K562 (cell line): ENCODE data around the gene WWC2. TPM values are rescaled to one million over a fixed set of nuclear protein-coding genes. Genes with fewer than 3 reads are reported as not detected.
A peak's percentile ranks its signal among the peaks of the same experiment; 100 is the strongest.

Experiments used
- ELF4 ChIP-seq: fragments of 450-650 bp; formaldehyde crosslinking; IDR thresholded peaks from 2 replicates; pipeline ENCODE4 v1.4.0; 2022; ENCODE audit warnings: missing genetic modification characterization
- HIVEP1 ChIP-seq: fragments of 250-450 bp; sonication (Bioruptor Pico); IDR thresholded peaks from 2 replicates; pipeline ENCODE4 v1.4.0; 2020; ENCODE audit warnings: mild to moderate bottlenecking
- KDM1A ChIP-seq, 2 experiments: fragments of 450-650 bp; IDR thresholded peaks; 2 replicates each; pipeline ENCODE4 v1.6.1; 2016; ENCODE audit warnings: mild to moderate bottlenecking in 2 of 2
- MNT ChIP-seq, 2 experiments: fragments of 450-650 bp; conservative IDR thresholded peaks; 2 replicates each; pipeline ENCODE4 v1.6.1; 2017; ENCODE audit warnings: mild to moderate bottlenecking in 2 of 2, moderate library complexity in 2 of 2
- NFE2L1 ChIP-seq: fragments of 450-650 bp; IDR thresholded peaks from 2 replicates; pipeline ENCODE4 v1.6.1; 2016; ENCODE audit warnings: missing genetic modification characterization, low read depth, mild to moderate bottlenecking, missing compliant biosample characterization, moderate library complexity, borderline replicate concordance
- PCBP2 ChIP-seq: fragments of 200-400 bp; formaldehyde crosslinking; IDR thresholded peaks from 2 replicates; pipeline ENCODE4 v1.6.1; 2018; ENCODE audit warnings: low read length, low read depth, mild to moderate bottlenecking, moderate library complexity; ENCODE audit not compliant: poor library complexity, severe bottlenecking
- PHB2 ChIP-seq: fragments of 450-650 bp; IDR thresholded peaks from 2 replicates; pipeline ENCODE4 v1.6.1; 2017; ENCODE audit warnings: low read depth
- REST ChIP-seq, 2 experiments: fragments of 450-650 bp; formaldehyde crosslinking in 1 of 2; IDR thresholded peaks; 2 replicates each; pipeline versions ENCODE4 v1.4.0 to v1.6.1; 2014 to 2020; ENCODE audit warnings: mild to moderate bottlenecking in 2 of 2, borderline replicate concordance in 1 of 2, low read depth in 1 of 2
- SRSF7 ChIP-seq: fragments of 200-400 bp; formaldehyde crosslinking; optimal IDR thresholded peaks from 2 replicates; pipeline ENCODE3; 2017; ENCODE audit warnings: mild to moderate bottlenecking, low read depth, low read length
- TCF3 ChIP-seq: sonication (generic); formaldehyde crosslinking; IDR thresholded peaks from 2 replicates; pipeline ENCODE4 v1.4.0; 2020; ENCODE audit warnings: mild to moderate bottlenecking, missing genetic modification reagents
- TEAD2 ChIP-seq: fragments of 450-650 bp; IDR thresholded peaks from 2 replicates; pipeline ENCODE4 v1.6.1; 2016; ENCODE audit warnings: missing genetic modification characterization, control low read depth, missing compliant biosample characterization
- U2AF2 ChIP-seq: fragments of 200-400 bp; formaldehyde crosslinking; optimal IDR thresholded peaks from 2 replicates; pipeline ENCODE3; 2017; ENCODE audit warnings: low read depth, mild to moderate bottlenecking, low read length
- ZC3H4 ChIP-seq: sonication (generic); formaldehyde crosslinking; IDR thresholded peaks from 2 replicates; pipeline ENCODE4 v1.9.0; 2021; ENCODE audit warnings: missing genetic modification reagents, borderline replicate concordance
- polyA plus RNA-seq, 8 experiments: library from polyadenylated mRNA; depleted of rRNA in 4 of 8; stranded (reverse) in 5 of 8; unstranded in 3 of 8; fragments of >200 nt; fragmentation: Nextera tagmentation in 2 of 8; fragmentation: Illumina TruSeq in 1 of 8; extraction: Ambion mirVana in 2 of 8; extraction: Trizol in 1 of 8; gene quantifications; 2 replicates each; pipeline versions ENCODE4 v1.2.1 to v1.2.3, GENCODE V29; 2011 to 2014; ENCODE audit warnings: inconsistent platforms in 1 of 8, missing spikeins in 1 of 8
- total RNA-seq, 7 experiments: library from RNA; depleted of rRNA in 6 of 7; stranded (reverse); fragments of >200 nt in 6 of 7; fragmentation: Illumina TruSeq in 2 of 7; extraction: Trizol in 2 of 7; gene quantifications; 2 replicates each; pipeline versions ENCODE4 v1.2.1 to v1.2.3, GENCODE V29; 2011 to 2021; ENCODE audit warnings: low replicate concordance in 1 of 7
- TF ChIP-seq, protein P1 (sequence below): fragments of 250-450 bp; sonication (Bioruptor Pico); IDR thresholded peaks from 2 replicates; pipeline ENCODE4 v1.6.1; 2021; ENCODE audit warnings: mild to moderate bottlenecking
- TF ChIP-seq, protein P2 (sequence below): fragments of 450-650 bp; IDR thresholded peaks from 2 replicates; pipeline ENCODE4 v1.6.1; 2016; ENCODE audit warnings: antibody characterized with exemption

The WWC2 gene
- total and polyA plus RNA-seq, 9 of the 15 experiments (the other 6 are each of a cell fraction or from before 2014, with no cell fraction given): 3.7 to 39.4 (median 19.6) TPM

- peak; percentile 39 to 69; a peak in 2 of 4 replicates for TF ChIP-seq MNT (conservative IDR thresholded peaks at IDR 0.05)
- TF ChIP-seq SRSF7: no peak
- 0 out of 2 replicates have a peak, but pooled peaks have one; percentile 52 for TF ChIP-seq HIVEP1 (CRISPR knock-in tag)
- TF ChIP-seq, protein P1, sequence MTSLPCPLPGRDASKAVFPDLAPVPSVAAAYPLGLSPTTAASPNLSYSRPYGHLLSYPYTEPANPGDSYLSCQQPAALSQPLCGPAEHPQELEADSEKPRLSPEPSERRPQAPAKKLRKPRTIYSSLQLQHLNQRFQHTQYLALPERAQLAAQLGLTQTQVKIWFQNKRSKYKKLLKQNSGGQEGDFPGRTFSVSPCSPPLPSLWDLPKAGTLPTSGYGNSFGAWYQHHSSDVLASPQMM (CRISPR knock-in tag): no peak
- TF ChIP-seq TEAD2 (tag): peak; percentile 96
- TF ChIP-seq, protein P2, sequence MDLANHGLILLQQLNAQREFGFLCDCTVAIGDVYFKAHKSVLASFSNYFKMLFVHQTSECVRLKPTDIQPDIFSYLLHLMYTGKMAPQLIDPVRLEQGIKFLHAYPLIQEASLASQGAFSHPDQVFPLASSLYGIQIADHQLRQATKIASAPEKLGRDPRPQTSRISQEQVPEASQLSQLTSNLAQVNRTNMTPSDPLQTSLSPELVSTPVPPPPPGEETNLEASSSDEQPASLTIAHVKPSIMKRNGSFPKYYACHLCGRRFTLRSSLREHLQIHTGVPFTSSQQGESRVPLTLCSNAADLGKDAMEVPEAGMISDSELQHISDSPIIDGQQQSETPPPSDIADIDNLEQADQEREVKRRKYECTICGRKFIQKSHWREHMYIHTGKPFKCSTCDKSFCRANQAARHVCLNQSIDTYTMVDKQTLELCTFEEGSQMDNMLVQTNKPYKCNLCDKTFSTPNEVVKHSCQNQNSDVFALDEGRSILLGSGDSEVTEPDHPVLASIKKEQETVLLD: no peak
- TF ChIP-seq U2AF2: no peak
- TF ChIP-seq PHB2: no peak
- TF ChIP-seq ZC3H4 (CRISPR knock-in tag): no peak
- peak; percentile 46 for TF ChIP-seq TCF3 (CRISPR knock-in tag)
- no peak for TF ChIP-seq ELF4 (CRISPR knock-in tag)
- no peak for TF ChIP-seq PCBP2
- TF ChIP-seq REST (IDR thresholded peaks at IDR 0.05; ENCODE audit: borderline replicate concordance): peak; percentile 31
- TF ChIP-seq REST (CRISPR knock-in tag; IDR thresholded peaks at IDR 0.05; ENCODE audit: low read depth): no peak
- no peak for TF ChIP-seq NFE2L1 (tag)
- TF ChIP-seq KDM1A (IDR thresholded peaks at IDR 0.05): peak in 1 of 2 experiments; percentile 47; a peak in 1 of 4 replicates
Observed at GRCh38 chr4:183098723-183099536, at the start of gene WWC2 (continued).
